Osteocyte (in vitro differentiated cells): ENCODE measurements around the gene ISOC1. TPM values are rescaled to one million over a fixed set of nuclear protein-coding genes. Genes with fewer than 3 reads are reported as not detected.

Experiments
- DNase-seq: peaks from one replicate; pipeline ENCODE4 v3.0.0; 2021; ENCODE audit warnings: mixed read lengths; ENCODE audit not compliant: unreplicated experiment; ENCODE audit errors: extremely low spot score
- H3K27ac Mint-ChIP-seq: one replicate; pipeline ENCODE4 v1.8.0; 2021; ENCODE audit warnings: mild to moderate bottlenecking, mixed read lengths; ENCODE audit not compliant: unreplicated experiment
- H3K27me3 Mint-ChIP-seq: one replicate; pipeline ENCODE4 v1.8.0; 2021; ENCODE audit warnings: mixed read lengths; ENCODE audit not compliant: unreplicated experiment
- H3K36me3 Mint-ChIP-seq: one replicate; pipeline ENCODE4 v1.8.0; 2021; ENCODE audit warnings: mixed read lengths; ENCODE audit not compliant: unreplicated experiment
- H3K4me1 Mint-ChIP-seq: one replicate; pipeline ENCODE4 v1.8.0; 2021; ENCODE audit warnings: mixed read lengths; ENCODE audit not compliant: unreplicated experiment
- H3K4me3 Mint-ChIP-seq: one replicate; pipeline ENCODE4 v1.8.0; 2021; ENCODE audit warnings: mild to moderate bottlenecking, moderate library complexity, mixed read lengths; ENCODE audit not compliant: unreplicated experiment
- H3K9me3 Mint-ChIP-seq: one replicate; pipeline ENCODE4 v1.8.0; 2021; ENCODE audit warnings: mixed read lengths; ENCODE audit not compliant: unreplicated experiment
- total RNA-seq: library from RNA; stranded (reverse); gene quantifications from 2 replicates; pipeline ENCODE4 v1.2.1, GENCODE V29; 2021
- TF ChIP-seq, protein P1 (sequence below): fragments of 200-600 bp; sonication (generic); IDR thresholded peaks from 2 replicates; pipeline ENCODE4 v1.5.0; 2021; ENCODE audit warnings: antibody characterized with exemption, mild to moderate bottlenecking, moderate library complexity

ISOC1 gene
- total RNA-seq, 1 donor from 2014 or later = 7.2 TPM

- Mint-ChIP-seq H3K36me3 (no peaks in the 10 kb centered on the region), H3K4me1 (peaks cover 4% of the 10 kb centered on the region), H3K4me3 (no peak overlapping the region), H3K27ac (no peak overlapping the region), H3K9me3 (no peaks in the 10 kb centered on the region), H3K27me3 (no peaks in the 10 kb centered on the region)
- DNase-seq = no peak
- TF ChIP-seq, protein P1, sequence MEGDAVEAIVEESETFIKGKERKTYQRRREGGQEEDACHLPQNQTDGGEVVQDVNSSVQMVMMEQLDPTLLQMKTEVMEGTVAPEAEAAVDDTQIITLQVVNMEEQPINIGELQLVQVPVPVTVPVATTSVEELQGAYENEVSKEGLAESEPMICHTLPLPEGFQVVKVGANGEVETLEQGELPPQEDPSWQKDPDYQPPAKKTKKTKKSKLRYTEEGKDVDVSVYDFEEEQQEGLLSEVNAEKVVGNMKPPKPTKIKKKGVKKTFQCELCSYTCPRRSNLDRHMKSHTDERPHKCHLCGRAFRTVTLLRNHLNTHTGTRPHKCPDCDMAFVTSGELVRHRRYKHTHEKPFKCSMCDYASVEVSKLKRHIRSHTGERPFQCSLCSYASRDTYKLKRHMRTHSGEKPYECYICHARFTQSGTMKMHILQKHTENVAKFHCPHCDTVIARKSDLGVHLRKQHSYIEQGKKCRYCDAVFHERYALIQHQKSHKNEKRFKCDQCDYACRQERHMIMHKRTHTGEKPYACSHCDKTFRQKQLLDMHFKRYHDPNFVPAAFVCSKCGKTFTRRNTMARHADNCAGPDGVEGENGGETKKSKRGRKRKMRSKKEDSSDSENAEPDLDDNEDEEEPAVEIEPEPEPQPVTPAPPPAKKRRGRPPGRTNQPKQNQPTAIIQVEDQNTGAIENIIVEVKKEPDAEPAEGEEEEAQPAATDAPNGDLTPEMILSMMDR = no peak
Observed at GRCh38 chr5:129122560-129122959, 28.0 kb downstream of the ISOC1 start.

GRCh38 chr5:129124608-129125007, 30.1 kb downstream of the ISOC1 start:
- TF ChIP-seq, protein P1 = no peak

DNA sequence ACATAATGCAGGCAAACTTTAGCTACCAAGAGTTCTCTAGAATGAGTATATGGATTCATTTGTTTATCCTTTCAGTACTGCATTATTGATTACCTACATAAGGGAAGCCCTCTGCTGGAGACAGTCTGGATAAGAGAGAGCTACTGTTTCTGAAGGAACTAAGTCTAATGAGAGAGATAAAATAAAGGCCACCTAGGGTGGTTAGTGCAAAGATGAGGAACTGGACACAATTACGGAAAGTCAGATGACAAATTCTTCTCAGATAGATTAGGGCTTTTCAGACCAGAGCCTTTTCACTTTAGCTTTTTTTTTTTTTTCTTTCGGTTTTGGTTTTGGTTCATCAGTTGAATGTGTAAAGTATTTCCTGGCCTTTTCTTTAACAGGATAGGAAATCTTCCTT, 31.3 kb downstream of the ISOC1 start:
- no peaks in the 10 kb centered on the region for H3K27me3 Mint-ChIP-seq
- H3K36me3 Mint-ChIP-seq = no peaks in the 10 kb centered on the region
- TF ChIP-seq, protein P1 = no peak
- H3K9me3 Mint-ChIP-seq = no peaks in the 10 kb centered on the region
- H3K27ac Mint-ChIP-seq = no peak overlapping the region
- no peak overlapping the region for H3K4me3 Mint-ChIP-seq
- no peaks in the 10 kb centered on the region for H3K4me1 Mint-ChIP-seq
- no peak for DNase-seq

More at GRCh38 chr5:129124608-129125007, 30.1 kb downstream of the ISOC1 start:
- Mint-ChIP-seq H3K4me3 (no peak overlapping the region), H3K36me3 (no peaks in the 10 kb centered on the region), H3K9me3 (no peaks in the 10 kb centered on the region), H3K27me3 (no peaks in the 10 kb centered on the region), H3K4me1 (no peaks in the 10 kb centered on the region), H3K27ac (no peak overlapping the region)
- DNase-seq = no peak

DNA sequence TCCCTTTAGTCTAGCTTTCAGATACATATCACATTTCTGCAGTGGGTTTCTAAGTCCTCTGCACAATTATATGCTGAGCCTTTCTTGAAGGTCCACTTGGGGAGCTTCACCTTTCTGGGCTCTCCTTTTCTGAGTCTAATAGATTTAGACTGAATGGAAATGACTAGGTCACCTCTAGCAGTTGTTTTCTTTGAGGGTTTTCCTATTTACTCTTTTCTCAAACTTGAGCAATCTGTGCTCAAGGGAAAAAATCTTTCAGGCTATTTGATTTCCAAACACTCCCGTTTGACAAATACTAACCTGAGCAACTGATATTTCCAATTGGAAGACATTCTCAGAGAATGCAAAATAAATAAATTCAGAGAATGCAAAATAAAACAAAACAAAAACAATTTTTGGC, 39.0 kb downstream of the ISOC1 start:
- TF ChIP-seq, protein P1 = no peak
- DNase-seq = no peak
- H3K9me3 Mint-ChIP-seq = no peaks in the 10 kb centered on the region
- H3K27me3 Mint-ChIP-seq = peaks cover 21% of the 10 kb centered on the region
- no peak overlapping the region for H3K4me3 Mint-ChIP-seq
- H3K27ac Mint-ChIP-seq = no peak overlapping the region
- no peaks in the 10 kb centered on the region for H3K4me1 Mint-ChIP-seq
- no peaks in the 10 kb centered on the region for H3K36me3 Mint-ChIP-seq

DNA sequence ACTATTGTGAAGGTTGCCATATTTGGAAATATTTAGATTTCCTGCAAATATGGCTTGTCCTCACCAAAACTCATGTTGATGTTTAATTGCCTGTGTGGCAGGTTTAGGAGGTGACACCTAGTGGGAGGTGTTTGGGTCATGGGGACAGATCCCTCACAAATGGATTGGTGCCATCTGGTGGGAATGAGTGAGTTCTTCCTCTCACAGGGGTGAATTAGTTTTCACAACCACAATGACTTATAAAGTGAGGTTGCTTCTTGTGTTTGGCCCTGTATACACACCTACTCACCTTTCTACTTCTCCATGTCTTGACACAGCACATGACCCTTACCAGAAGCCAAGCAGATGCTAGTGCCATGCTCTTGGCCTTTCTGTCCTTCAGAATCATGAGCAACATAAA, 41.1 kb downstream of the ISOC1 start:
- no peaks in the 10 kb centered on the region for H3K36me3 Mint-ChIP-seq
- DNase-seq = no peak

More for the DNA sequence above, 41.1 kb downstream of the ISOC1 start:
- H3K27me3 Mint-ChIP-seq = peaks cover 28% of the 10 kb centered on the region
- H3K27ac Mint-ChIP-seq = no peak overlapping the region
- H3K4me1 Mint-ChIP-seq = no peaks in the 10 kb centered on the region
- no peaks in the 10 kb centered on the region for H3K9me3 Mint-ChIP-seq
- H3K4me3 Mint-ChIP-seq = no peak overlapping the region
- TF ChIP-seq, protein P1 = no peak
